GM21723 (cell line): ENCODE data around the gene MEF2D.
A peak's percentile ranks its signal among the peaks of the same experiment; 100 is the strongest.

Source experiments
- ATAC-seq: cut with Tn5 transposase; IDR thresholded peaks from one replicate; pipeline ENCODE4 v1.9.1; 2021; ENCODE audit warnings: mild to moderate bottlenecking, moderate library complexity; ENCODE audit not compliant: unreplicated experiment

MEF2D gene

GRCh38 chr1:156471496-156472490 lies 28.8 kb downstream of the MEF2D start:
- no peak for ATAC-seq

GRCh38 chr1:156470473-156470872 lies 30.1 kb downstream of the MEF2D start:
- ATAC-seq, result no peak

- ATAC-seq, result no peak
Measured at GRCh38 chr1:156468693-156469345, 31.8 kb downstream of the MEF2D start.

- no peak for ATAC-seq
Measured at GRCh38 chr1:156467906-156468305, 32.7 kb downstream of the MEF2D start.

- no peak for ATAC-seq
Measured at GRCh38 chr1:156467385-156467784, 33.2 kb downstream of the MEF2D start.

GRCh38 chr1:156465747-156466365 lies 34.7 kb downstream of the MEF2D start:
- no peak for ATAC-seq

GRCh38 chr1:156464825-156465452 lies 35.6 kb downstream of the MEF2D start:
- ATAC-seq, result no peak

- no peak for ATAC-seq
Measured at GRCh38 chr1:156464335-156464734, 36.2 kb downstream of the MEF2D start.

- ATAC-seq, result no peak
Measured at GRCh38 chr1:156463874-156464273, 36.7 kb downstream of the MEF2D start.

- ATAC-seq, result no peak
Measured at GRCh38 chr1:156462954-156463795, 37.4 kb downstream of the MEF2D start.

- no peak for ATAC-seq
Measured at GRCh38 chr1:156461781-156462647, 38.6 kb downstream of the MEF2D start.

GRCh38 chr1:156461109-156461508 lies 39.5 kb downstream of the MEF2D start:
- ATAC-seq, result no peak

GRCh38 chr1:156460525-156460924 lies 40.0 kb downstream of the MEF2D start:
- no peak for ATAC-seq

- ATAC-seq, result no peak
Measured at GRCh38 chr1:156458181-156458503, 42.4 kb downstream of the MEF2D start.

GRCh38 chr1:156456625-156457465 lies 43.7 kb downstream of the MEF2D start:
- peak; percentile 75 for ATAC-seq

GRCh38 chr1:156455362-156455761 lies 45.2 kb downstream of the MEF2D start:
- no peak for ATAC-seq

- no peak for ATAC-seq
Measured at GRCh38 chr1:156452907-156453306, 47.7 kb downstream of the MEF2D start.

- no peak for ATAC-seq
Measured at GRCh38 chr1:156451505-156452160, 48.9 kb downstream of the MEF2D start.
